C4-2B (cell line): ENCODE measurements around the gene PROP1.

ENCODE experiments used
- ZFX ChIP-seq: fragments of 450-650 bp; IDR thresholded peaks from 2 replicates; pipeline ENCODE4 v1.6.1; 2017
- TF ChIP-seq, protein P1 (sequence below): fragments of 450-650 bp; conservative IDR thresholded peaks from 2 replicates; pipeline ENCODE4 v1.5.1; 2017; ENCODE audit warnings: mild to moderate bottlenecking

DNA sequence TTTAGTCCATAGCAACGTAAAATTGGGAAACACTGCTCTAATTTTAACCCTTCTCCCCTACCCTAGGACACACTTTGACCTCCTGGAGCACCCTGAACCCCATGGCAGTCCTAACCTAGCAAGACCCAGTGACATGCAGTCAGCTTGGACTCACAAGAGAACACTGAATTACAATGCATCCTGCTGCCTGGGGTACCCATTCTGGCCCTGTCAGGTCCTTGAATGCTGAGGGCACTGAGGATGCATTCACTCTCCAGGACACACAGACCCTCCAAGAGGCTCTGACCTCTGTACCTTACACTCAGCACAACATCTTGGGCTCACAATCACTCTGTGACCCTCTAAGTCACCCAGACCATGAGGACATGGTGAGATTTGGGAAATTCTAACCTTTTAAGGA, 1.8 kb upstream of the PROP1 start:
- TF ChIP-seq, protein P1, sequence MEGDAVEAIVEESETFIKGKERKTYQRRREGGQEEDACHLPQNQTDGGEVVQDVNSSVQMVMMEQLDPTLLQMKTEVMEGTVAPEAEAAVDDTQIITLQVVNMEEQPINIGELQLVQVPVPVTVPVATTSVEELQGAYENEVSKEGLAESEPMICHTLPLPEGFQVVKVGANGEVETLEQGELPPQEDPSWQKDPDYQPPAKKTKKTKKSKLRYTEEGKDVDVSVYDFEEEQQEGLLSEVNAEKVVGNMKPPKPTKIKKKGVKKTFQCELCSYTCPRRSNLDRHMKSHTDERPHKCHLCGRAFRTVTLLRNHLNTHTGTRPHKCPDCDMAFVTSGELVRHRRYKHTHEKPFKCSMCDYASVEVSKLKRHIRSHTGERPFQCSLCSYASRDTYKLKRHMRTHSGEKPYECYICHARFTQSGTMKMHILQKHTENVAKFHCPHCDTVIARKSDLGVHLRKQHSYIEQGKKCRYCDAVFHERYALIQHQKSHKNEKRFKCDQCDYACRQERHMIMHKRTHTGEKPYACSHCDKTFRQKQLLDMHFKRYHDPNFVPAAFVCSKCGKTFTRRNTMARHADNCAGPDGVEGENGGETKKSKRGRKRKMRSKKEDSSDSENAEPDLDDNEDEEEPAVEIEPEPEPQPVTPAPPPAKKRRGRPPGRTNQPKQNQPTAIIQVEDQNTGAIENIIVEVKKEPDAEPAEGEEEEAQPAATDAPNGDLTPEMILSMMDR: no peak
- no peak for TF ChIP-seq ZFX
